Measurements from ENCODE around the gene SEZ6.

Gene SEZ6

DNA sequence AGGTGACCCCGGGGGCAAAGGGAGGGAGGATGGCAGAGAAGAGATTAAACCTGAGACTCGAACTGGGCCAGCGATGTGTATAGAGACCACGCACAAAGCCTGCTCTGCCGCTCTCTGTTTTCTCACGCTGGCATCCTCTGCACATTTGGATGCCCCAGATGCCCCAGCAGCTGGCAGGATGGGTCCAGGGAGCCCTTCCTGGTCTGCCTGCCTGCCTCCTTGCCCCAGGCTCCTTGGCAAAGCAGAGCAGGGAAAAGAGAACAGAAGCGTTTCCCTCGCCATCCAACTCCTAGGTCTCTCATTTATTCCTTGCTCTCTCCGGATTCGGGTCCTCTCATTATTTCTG lies 31.9 kb upstream of the SEZ6 start (continued):
- TF ChIP-seq ZNF19 (tag by site-specific recombination; IDR thresholded peaks at IDR 0.05; ENCODE audit: low read depth) (no peak), ZNF157 (tag by site-specific recombination; IDR thresholded peaks at IDR 0.05) (no peak), ZNF585B (tag by site-specific recombination; IDR thresholded peaks at IDR 0.05) (no peak), ZBTB20 (tag by site-specific recombination; IDR thresholded peaks at IDR 0.05) (no peak)
- TF ChIP-seq, protein P1, sequence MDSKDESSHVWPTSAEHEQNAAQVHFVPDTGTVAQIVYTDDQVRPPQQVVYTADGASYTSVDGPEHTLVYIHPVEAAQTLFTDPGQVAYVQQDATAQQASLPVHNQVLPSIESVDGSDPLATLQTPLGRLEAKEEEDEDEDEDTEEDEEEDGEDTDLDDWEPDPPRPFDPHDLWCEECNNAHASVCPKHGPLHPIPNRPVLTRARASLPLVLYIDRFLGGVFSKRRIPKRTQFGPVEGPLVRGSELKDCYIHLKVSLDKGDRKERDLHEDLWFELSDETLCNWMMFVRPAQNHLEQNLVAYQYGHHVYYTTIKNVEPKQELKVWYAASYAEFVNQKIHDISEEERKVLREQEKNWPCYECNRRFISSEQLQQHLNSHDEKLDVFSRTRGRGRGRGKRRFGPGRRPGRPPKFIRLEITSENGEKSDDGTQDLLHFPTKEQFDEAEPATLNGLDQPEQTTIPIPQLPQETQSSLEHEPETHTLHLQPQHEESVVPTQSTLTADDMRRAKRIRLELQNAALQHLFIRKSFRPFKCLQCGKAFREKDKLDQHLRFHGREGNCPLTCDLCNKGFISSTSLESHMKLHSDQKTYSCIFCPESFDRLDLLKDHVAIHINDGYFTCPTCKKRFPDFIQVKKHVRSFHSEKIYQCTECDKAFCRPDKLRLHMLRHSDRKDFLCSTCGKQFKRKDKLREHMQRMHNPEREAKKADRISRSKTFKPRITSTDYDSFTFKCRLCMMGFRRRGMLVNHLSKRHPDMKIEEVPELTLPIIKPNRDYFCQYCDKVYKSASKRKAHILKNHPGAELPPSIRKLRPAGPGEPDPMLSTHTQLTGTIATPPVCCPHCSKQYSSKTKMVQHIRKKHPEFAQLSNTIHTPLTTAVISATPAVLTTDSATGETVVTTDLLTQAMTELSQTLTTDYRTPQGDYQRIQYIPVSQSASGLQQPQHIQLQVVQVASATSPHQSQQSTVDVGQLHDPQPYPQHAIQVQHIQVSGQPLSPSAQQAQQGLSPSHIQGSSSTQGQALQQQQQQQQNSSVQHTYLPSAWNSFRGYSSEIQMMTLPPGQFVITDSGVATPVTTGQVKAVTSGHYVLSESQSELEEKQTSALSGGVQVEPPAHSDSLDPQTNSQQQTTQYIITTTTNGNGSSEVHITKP (tag by site-specific recombination; IDR thresholded peaks at IDR 0.05): no peak

DNA sequence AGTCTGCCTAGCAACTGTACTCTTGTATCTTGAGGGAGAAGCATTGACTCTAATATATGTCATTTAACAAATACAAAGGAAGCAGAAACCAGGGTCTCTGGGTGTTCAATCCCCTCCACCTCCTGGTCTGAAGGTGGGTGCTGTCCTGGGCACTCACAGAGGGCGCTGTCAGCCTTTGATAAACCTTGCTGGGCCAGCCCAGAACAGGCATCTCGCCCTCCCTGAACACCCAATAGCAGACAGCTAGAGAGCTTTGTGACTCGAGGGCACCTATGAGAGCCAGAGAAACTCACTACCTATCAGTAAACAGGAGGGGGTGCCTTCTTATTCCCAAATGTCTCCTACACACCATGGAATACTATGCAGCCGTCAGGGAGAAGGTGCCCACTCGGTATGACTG lies 30.8 kb upstream of the SEZ6 start:
- no peaks in the 10 kb centered on the region; the same call in 1 of the 2 replicates for H3K4me1 ChIP-seq (ENCODE audit: control insufficient read depth, insufficient read depth, low read length)
- H3K36me3 ChIP-seq (ENCODE audit: control insufficient read depth in 2 of 2, insufficient read depth in 1 of 2, low read length in 2 of 2): no peaks in the 10 kb centered on the region
- no peak overlapping the region for H3K27ac ChIP-seq (ENCODE audit: extremely low read depth, low read depth, low read length)
- no peaks in the 10 kb centered on the region for H3K9me3 ChIP-seq (ENCODE audit: control insufficient read depth, insufficient read depth, low read depth, low read length)
- CTCF ChIA-PET: interaction anchor here (0.9 to 2.6 kb wide), 2 partner anchors 75 to 81 kb away, joined by 3 to 9 read pairs; no protein-coding TSS in a partner anchor
- no peak overlapping the region for H3K4me3 ChIP-seq (ENCODE audit: low read depth, low read length)
- POLR2A ChIA-PET: no interaction called here
- TF ChIP-seq, protein P2, sequence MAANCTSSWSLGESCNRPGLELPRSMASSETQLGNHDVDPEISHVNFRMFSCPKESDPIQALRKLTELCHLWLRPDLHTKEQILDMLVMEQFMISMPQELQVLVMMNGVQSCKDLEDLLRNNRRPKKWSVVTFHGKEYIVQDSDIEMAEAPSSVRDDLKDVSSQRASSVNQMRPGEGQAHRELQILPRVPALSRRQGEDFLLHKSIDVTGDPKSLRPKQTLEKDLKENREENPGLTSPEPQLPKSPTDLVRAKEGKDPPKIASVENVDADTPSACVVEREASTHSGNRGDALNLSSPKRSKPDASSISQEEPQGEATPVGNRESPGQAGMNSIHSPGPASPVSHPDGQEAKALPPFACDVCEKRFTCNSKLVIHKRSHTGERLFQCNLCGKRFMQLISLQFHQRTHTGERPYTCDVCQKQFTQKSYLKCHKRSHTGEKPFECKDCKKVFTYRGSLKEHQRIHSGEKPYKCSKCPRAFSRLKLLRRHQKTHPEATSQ (tag by site-specific recombination; IDR thresholded peaks at IDR 0.05): no peak
- TF ChIP-seq ZNF658 (tag by site-specific recombination; IDR thresholded peaks at IDR 0.05) (no peak), ZNF239 (tag by site-specific recombination; IDR thresholded peaks at IDR 0.05) (no peak), ZNF600 (tag by site-specific recombination; IDR thresholded peaks at IDR 0.05) (no peak), ZNF423 (tag by site-specific recombination; IDR thresholded peaks at IDR 0.05) (no peak), ZNF624 (tag by site-specific recombination; IDR thresholded peaks at IDR 0.05) (no peak), IKZF3 (tag by site-specific recombination; IDR thresholded peaks at IDR 0.05) (no peak), ZNF324 (tag by site-specific recombination; IDR thresholded peaks at IDR 0.05) (no peak), ZNF37A (tag by site-specific recombination; IDR thresholded peaks at IDR 0.05) (no peak), ZNF48 (tag by site-specific recombination; IDR thresholded peaks at IDR 0.05) (no peak), MEIS1 (CRISPR knock-in tag; IDR thresholded peaks at IDR 0.05; ENCODE audit: borderline replicate concordance) (no peak), ZNF211 (tag by site-specific recombination; IDR thresholded peaks at IDR 0.05; ENCODE audit: low read depth) (no peak), GLI2 (tag by site-specific recombination; IDR thresholded peaks at IDR 0.05; ENCODE audit: borderline replicate concordance, low read depth) (no peak), KLF8 (tag by site-specific recombination; IDR thresholded peaks at IDR 0.05) (no peak), HOXC10 (CRISPR knock-in tag; IDR thresholded peaks at IDR 0.05) (no peak), ZNF830 (tag by site-specific recombination; IDR thresholded peaks at IDR 0.05; ENCODE audit: low read depth) (no peak), RBAK (tag by site-specific recombination; IDR thresholded peaks at IDR 0.05) (no peak)
- TF ChIP-seq, protein P3, sequence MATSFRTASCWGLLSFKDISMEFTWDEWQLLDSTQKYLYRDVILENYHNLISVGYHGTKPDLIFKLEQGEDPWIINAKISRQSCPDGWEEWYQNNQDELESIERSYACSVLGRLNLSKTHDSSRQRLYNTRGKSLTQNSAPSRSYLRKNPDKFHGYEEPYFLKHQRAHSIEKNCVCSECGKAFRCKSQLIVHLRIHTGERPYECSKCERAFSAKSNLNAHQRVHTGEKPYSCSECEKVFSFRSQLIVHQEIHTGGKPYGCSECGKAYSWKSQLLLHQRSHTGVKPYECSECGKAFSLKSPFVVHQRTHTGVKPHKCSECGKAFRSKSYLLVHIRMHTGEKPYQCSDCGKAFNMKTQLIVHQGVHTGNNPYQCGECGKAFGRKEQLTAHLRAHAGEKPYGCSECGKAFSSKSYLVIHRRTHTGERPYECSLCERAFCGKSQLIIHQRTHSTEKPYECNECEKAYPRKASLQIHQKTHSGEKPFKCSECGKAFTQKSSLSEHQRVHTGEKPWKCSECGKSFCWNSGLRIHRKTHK (tag by site-specific recombination; IDR thresholded peaks at IDR 0.05): no peak
- TF ChIP-seq, protein P4, sequence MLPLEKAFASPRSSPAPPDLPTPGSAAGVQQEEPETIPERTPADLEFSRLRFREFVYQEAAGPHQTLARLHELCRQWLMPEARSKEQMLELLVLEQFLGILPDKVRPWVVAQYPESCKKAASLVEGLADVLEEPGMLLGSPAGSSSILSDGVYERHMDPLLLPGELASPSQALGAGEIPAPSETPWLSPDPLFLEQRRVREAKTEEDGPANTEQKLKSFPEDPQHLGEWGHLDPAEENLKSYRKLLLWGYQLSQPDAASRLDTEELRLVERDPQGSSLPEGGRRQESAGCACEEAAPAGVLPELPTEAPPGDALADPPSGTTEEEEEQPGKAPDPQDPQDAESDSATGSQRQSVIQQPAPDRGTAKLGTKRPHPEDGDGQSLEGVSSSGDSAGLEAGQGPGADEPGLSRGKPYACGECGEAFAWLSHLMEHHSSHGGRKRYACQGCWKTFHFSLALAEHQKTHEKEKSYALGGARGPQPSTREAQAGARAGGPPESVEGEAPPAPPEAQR (tag by site-specific recombination; IDR thresholded peaks at IDR 0.05): no peak
- TF ChIP-seq, protein P5, sequence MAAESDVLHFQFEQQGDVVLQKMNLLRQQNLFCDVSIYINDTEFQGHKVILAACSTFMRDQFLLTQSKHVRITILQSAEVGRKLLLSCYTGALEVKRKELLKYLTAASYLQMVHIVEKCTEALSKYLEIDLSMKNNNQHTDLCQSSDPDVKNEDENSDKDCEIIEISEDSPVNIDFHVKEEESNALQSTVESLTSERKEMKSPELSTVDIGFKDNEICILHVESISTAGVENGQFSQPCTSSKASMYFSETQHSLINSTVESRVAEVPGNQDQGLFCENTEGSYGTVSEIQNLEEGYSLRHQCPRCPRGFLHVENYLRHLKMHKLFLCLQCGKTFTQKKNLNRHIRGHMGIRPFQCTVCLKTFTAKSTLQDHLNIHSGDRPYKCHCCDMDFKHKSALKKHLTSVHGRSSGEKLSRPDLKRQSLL (tag by site-specific recombination; IDR thresholded peaks at IDR 0.05): no peak
